ENCODE measurements around the gene GRM4.
"Not testable (repeated sequence)": the region's sequence is repeated elsewhere in the genome, so short reads cannot be mapped to it uniquely, and the experiment has no call there.

The GRM4 gene

GRCh38 chr6:34018961-34019606 lies 126.8 kb downstream of the GRM4 start:
- no peak for DNase-seq

GRCh38 chr6:34018026-34018425 lies 127.9 kb downstream of the GRM4 start:
- no peak for DNase-seq

DNA sequence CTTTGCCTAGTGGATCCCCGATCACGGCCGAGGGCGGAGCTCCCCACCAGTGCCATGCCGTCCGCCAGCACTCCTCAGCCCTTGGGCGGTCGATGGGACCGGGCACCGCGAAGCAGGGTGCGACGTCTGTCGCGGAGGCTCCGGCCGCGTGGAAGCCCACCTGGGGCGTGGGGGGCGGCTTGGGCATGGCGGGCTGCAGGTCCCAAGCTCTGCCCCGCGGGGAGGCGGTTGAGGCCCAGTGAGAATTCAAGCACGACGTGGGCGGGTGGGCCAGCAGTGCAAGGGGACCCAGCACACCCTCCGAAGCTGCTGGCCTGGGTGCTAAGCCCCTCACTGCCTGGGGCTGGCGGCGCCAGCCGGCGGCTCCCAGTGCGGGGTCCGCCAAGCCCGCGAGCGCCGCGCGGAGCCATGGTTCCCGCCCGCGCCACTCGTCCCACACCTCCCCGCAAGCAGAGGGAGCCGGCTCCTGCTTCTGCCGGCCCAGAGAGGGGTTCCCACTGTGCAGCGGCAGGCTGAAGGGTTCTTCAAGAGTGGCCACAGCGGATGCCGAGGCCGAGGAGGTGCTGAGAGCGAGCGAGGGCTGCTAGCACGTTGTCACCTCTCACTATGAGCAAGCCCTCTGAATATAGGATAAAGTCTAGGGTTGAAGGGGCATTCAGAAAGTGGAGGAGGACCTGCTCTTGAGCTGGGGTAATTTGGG lies 128.6 kb downstream of the GRM4 start:
- no peak for DNase-seq

GRCh38 chr6:34016573-34016972 lies 129.3 kb downstream of the GRM4 start:
- DNase-seq, result not testable (repeated sequence)

DNA sequence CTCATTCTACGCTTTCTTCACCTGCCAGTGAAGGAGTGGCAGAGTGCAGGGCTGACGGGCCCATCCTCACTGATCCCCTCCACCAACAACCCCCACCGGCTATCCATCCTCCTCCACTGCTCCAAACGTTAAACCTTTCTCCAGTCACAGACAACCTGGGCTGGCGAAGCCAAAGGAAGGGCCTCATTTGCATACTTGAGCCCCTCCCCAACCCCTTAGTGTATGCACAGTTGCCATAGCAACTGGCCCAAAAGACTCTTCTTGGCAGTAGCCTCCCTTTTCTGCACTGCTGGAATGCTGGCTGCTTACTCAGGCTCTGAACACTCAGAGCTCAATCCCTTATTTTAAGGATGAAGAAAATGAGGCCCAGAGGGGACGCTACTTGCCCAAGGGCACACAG lies 130.3 kb downstream of the GRM4 start:
- no peak for DNase-seq

GRCh38 chr6:34011264-34011663 lies 134.6 kb downstream of the GRM4 start:
- no peak for DNase-seq

GRCh38 chr6:34005901-34006531 lies 139.9 kb downstream of the GRM4 start:
- DNase-seq, result no peak

DNA sequence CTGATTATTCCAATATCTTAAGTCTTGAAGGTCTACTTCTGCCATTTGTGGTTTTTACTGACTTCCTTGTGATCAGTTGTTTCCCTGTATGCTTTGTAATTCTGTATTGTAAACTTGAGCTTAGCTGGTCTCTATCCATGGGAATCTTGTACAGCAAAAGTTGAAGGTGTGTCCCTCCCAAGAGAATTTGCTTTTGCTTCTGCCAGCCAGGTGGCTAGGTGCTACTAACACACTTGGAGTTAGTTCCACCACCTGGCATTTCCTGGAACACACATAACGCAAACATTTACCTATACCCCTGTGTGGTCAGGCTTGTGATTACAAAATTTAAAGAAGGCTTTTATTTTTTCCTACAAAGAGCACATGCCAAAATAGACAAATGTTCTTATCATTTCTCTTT lies 141.2 kb downstream of the GRM4 start:
- no peak for DNase-seq

- no peak for DNase-seq
Observed at GRCh38 chr6:34003962-34004361, 141.9 kb downstream of the GRM4 start.

GRCh38 chr6:34001706-34002621 lies 143.9 kb downstream of the GRM4 start:
- no peak for DNase-seq

GRCh38 chr6:34000281-34000680 lies 145.6 kb downstream of the GRM4 start:
- no peak for DNase-seq

- no peak for DNase-seq
Observed at GRCh38 chr6:33999567-33999966, 146.3 kb downstream of the GRM4 start.

- no peak for DNase-seq
Observed at GRCh38 chr6:33998660-33999059, 147.2 kb downstream of the GRM4 start.

DNA sequence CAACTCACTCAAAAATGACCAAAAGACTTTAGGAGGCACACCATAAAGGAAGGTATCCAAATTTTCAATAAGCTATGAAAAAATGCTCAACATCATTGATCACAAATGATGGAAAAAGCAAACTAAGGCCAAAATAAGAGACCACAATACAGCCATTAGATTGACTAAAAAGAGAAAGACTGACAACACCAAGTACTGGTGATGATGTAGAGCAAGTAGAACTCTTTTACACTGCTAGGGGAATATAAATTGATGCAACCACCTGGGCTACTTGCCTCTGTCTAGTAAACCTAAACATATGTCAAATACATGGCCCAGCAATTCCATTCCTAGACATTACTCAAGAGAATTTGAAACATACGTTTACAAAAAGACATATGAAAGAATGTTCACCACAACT lies 148.6 kb downstream of the GRM4 start:
- DNase-seq, result no peak

DNA sequence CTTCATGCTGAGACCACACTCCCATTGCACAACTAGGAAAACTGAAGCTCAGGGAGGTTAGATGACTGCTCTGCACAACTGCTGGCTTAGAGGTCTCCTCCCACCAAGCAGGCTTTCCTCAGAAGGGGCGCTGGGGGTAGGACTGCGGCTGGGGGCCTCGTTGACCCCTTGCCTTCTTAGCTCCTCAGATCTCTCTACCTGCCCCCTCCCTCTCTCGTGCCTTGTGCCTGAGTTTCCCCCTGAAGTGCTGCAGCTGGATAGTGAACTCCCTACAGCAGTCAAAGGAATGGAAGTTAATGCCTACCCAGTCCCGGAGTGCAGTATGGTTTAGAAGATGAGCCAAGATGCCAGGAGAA lies 149.8 kb downstream of the GRM4 start:
- no peak for DNase-seq

GRCh38 chr6:33995309-33996119 lies 150.4 kb downstream of the GRM4 start:
- no peak for DNase-seq

- DNase-seq, result no peak
Observed at GRCh38 chr6:33994472-33995308, 151.2 kb downstream of the GRM4 start.

DNA sequence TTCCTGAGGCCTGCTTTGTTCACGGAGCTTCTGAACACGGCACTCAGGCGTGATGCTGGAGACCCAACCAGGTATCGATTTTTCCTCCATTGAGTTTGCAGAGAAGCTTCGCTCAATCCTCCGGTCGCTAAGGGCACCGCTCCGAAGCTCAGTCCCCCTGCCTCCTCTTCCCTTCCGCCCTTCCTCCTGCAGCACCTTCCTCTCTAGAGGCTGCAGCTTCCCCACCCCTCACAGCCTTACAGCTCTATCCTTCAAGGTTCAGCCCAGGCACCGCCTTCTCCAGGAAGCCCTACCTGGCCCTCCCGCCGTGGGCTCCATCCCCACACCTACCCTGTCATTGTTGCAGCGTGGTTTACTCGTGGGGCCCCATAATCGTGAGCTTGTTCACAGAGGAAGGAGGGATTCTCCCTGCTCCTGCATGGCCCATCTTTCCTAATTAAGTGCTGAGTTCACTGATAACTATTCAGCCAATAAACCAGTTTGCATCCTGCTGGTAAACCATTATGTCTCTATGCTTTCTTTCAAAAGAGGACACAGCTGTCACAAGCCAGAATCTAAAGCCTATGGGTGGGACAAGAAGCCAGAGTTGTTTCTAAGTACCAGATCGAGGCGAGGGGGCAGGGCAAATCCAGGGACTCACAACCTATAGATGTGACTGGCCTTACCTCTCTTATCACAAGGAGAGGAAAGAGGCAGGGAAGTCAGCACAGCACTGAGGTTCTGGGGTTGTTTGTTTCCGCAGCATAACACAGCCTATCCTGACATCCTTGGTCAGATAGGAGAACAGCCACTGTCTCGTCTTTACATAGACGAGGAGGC lies 152.0 kb downstream of the GRM4 start:
- DNase-seq, result no peak

DNA sequence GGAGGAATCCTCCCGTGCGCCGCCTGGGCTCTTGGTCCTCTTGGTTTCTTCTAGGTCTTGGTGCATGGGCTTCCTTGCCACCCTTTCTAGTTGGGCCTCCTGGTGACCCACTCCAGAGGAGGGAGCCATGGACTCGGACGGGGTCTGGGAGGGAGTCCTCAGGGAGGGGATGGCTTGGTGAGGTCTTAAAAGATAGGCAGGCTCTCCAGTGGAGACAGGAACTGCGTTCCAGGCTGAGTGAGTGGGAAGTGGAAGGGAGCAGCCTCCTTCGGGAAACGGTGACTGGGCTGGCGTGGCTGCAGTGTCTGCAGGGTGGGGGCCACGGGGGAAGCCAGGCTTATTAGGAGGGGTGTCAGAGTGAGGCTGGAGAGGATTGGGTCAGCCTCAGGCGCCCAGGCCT lies 152.8 kb downstream of the GRM4 start:
- DNase-seq, result no peak

DNA sequence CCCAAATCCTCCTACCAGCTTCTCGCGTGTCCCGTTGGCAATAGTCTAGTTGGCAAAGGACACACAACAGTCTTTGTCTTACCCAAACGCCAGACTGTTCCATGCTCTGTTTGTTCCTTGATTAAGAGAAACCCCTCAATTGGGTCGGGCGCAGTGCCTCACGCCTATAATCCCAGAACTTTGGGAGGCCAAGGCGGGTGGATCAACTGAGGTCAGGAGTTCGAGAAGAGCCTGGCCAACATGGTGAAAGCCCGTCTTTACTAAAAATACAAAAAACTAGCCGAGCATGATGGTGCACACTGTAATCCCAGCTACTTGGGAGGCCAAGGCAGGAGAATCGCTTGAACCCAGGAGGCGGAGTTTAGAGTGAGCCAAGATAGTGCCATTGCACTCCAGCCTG lies 153.7 kb downstream of the GRM4 start:
- DNase-seq, result no peak

DNA sequence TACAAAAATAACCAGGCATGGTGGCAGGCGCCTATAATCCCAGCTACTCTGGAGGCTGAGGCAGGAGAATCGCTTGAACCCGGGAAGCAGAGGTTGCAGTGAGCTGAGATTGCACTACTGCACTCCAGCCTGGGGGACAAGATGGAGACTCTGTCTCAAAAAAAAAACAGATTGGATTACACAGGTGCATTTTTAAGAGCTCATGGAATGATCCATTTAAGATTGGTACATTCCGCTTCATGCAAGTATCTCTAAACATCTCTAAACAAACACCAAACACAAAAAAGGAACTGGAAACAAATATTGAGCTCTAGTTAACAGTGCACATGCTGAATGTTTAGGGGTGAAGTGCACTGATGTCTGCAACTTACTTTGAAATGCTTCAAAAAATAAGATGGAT lies 154.3 kb downstream of the GRM4 start:
- DNase-seq, result no peak

All from SW 1271 (cell line).